HG03095 (cell line): Measurements from ENCODE around the gene IFNA1.
"Not testable (repeated sequence)": the region's sequence is repeated elsewhere in the genome, so short reads cannot be mapped to it uniquely, and the experiment has no call there.

ENCODE experiments used
- ATAC-seq: cut with Tn5 transposase; IDR thresholded peaks from one replicate; pipeline ENCODE4 v1.9.1; 2021; ENCODE audit warnings: moderate library complexity; ENCODE audit not compliant: unreplicated experiment

IFNA1 gene

GRCh38 chr9:21443849-21444625 is 3.8 kb downstream of the IFNA1 start:
- ATAC-seq: peak; percentile 88

GRCh38 chr9:21449312-21449711 is 9.1 kb downstream of the IFNA1 start:
- ATAC-seq: not testable (repeated sequence)

GRCh38 chr9:21450733-21451394 is 10.6 kb downstream of the IFNA1 start:
- ATAC-seq: no peak

GRCh38 chr9:21452681-21453080 is 12.4 kb downstream of the IFNA1 start:
- no peak for ATAC-seq

GRCh38 chr9:21454149-21454548 is 13.9 kb downstream of the IFNA1 start:
- ATAC-seq: no peak

GRCh38 chr9:21455320-21455719 is 15.1 kb downstream of the IFNA1 start:
- ATAC-seq: peak; percentile 78

- ATAC-seq: no peak
These were observed 21.1 kb downstream of the IFNA1 start for GRCh38 chr9:21461377-21461776.

- no peak for ATAC-seq
These were observed 24.9 kb downstream of the IFNA1 start for GRCh38 chr9:21465138-21465537.

GRCh38 chr9:21465859-21466518 is 25.8 kb downstream of the IFNA1 start:
- peak; percentile 55 for ATAC-seq

- no peak for ATAC-seq
These were observed 29.9 kb downstream of the IFNA1 start for GRCh38 chr9:21470126-21470525.

- no peak for ATAC-seq
These were observed 33.0 kb downstream of the IFNA1 start for GRCh38 chr9:21473236-21473635.

GRCh38 chr9:21477466-21477865 is 37.2 kb downstream of the IFNA1 start:
- no peak for ATAC-seq

GRCh38 chr9:21479152-21479702 is 39.0 kb downstream of the IFNA1 start:
- ATAC-seq: no peak

GRCh38 chr9:21481470-21482056 is 41.3 kb downstream of the IFNA1 start:
- ATAC-seq: no peak

GRCh38 chr9:21482213-21482612 is 42.0 kb downstream of the IFNA1 start, which contains the start of gene IFNE:
TSS of gene IFNE (minus strand) at chr9:21482313. CDS start at chr9:21481694, 619 bp downstream.
- ATAC-seq: no peak
